H1 (cell line): Measurements from ENCODE around the gene PPP1R3F. TPM values are rescaled to one million over a fixed set of nuclear protein-coding genes. Genes with fewer than 3 reads are reported as not detected.

Experiments
- CTCF ChIA-PET: fragments of 300-600 bp; sonication (Branson Sonifier 250); formaldehyde crosslinking; loops from one replicate; lab custom pipeline; 2021; ENCODE audit not compliant: partially characterized antibody; lab: Charles Lee
- POLR2A ChIA-PET: fragments of 300-600 bp; sonication (Branson Sonifier 250); formaldehyde crosslinking; loops from one replicate; lab custom pipeline; 2021; ENCODE audit warnings: inconsistent platforms; ENCODE audit not compliant: partially characterized antibody; lab: Charles Lee
- DNase-seq, 2 experiments: peaks; one replicate each; pipeline versions ENCODE4 v3.0.0 to v3.0.0-alpha.2; 2010 to 2022; ENCODE audit warnings: low spot score in 2 of 2, low read depth in 1 of 2, mixed read lengths in 1 of 2
- FAIRE-seq: peaks from 2 replicates; lab custom pipeline; 2011; peaks lifted over from hg19 to GRCh38; lab: Jason Lieb, UNC
- H2AFZ ChIP-seq: 2 replicates; pipeline ENCODE4 v1.8.1; 2012; ENCODE audit warnings: low read length, inconsistent platforms
- H2AK5ac ChIP-seq: 2 replicates; pipeline ENCODE4 v1.6.1; 2013; ENCODE audit warnings: low read depth, low read length
- H2BK120ac ChIP-seq: replicated peaks from 2 replicates; pipeline ENCODE3; 2013; ENCODE audit warnings: low read depth, low read length, inconsistent platforms
- H2BK12ac ChIP-seq: 2 replicates; pipeline ENCODE4 v1.6.1; 2013; ENCODE audit warnings: low read depth, low read length
- H2BK15ac ChIP-seq: 2 replicates; pipeline ENCODE4 v1.6.1; 2013; ENCODE audit warnings: low read length
- H2BK20ac ChIP-seq: 2 replicates; pipeline ENCODE4 v1.6.1; 2013; ENCODE audit warnings: low read length
- H2BK5ac ChIP-seq: 2 replicates; pipeline ENCODE4 v1.6.1; 2013; ENCODE audit warnings: low read depth, low read length
- H3K14ac ChIP-seq: 2 replicates; pipeline ENCODE4 v1.6.1; 2013; ENCODE audit warnings: inconsistent platforms; ENCODE audit not compliant: insufficient read length
- H3K18ac ChIP-seq: 2 replicates; pipeline ENCODE4 v1.6.1; 2013; ENCODE audit warnings: low read length; ENCODE audit errors: extremely low read depth
- H3K23ac ChIP-seq: 2 replicates; pipeline ENCODE4 v1.6.1; 2013; ENCODE audit warnings: inconsistent platforms; ENCODE audit not compliant: insufficient read length
- H3K23me2 ChIP-seq: 2 replicates; pipeline ENCODE4 v1.6.1; 2013; ENCODE audit warnings: low read depth, low read length
- H3K27ac ChIP-seq: 2 replicates; pipeline ENCODE4 v1.6.1; 2011; ENCODE audit warnings: low read depth, low read length, inconsistent platforms
- H3K27me3 ChIP-seq, 4 experiments: replicated peaks in 1 of 4; 1 replicate in 1 of 4; 2 replicates in 3 of 4; pipeline versions ENCODE4 v1.6.1 to v1.8.1; 2011 to 2013; ENCODE audit warnings: low read length in 3 of 4, mild to moderate bottlenecking in 3 of 4, inconsistent platforms in 2 of 4, mixed read lengths in 2 of 4, moderate library complexity in 1 of 4; ENCODE audit not compliant: control insufficient read depth in 3 of 4, insufficient read depth in 3 of 4; ENCODE audit errors: extremely low read depth in 1 of 4
- H3K36me3 ChIP-seq, 4 experiments: 2 replicates each; pipeline versions ENCODE4 v1.6.1 to v1.8.1; 2011 to 2013; ENCODE audit warnings: mild to moderate bottlenecking in 4 of 4, low read length in 3 of 4, moderate library complexity in 2 of 4, control low read depth in 1 of 4, inconsistent platforms in 1 of 4; ENCODE audit not compliant: insufficient read depth in 4 of 4, control insufficient read depth in 2 of 4
- H3K4ac ChIP-seq: replicated peaks from 2 replicates; pipeline ENCODE3; 2013; ENCODE audit warnings: low read length, low read depth, mixed read lengths, inconsistent platforms; ENCODE audit not compliant: insufficient read length
- H3K4me1 ChIP-seq, 4 experiments: replicated peaks in 1 of 4; 1 replicate in 1 of 4; 2 replicates in 3 of 4; pipeline versions ENCODE4 v1.6.1 to v1.8.1; 2011 to 2013; ENCODE audit warnings: low read length in 3 of 4, inconsistent platforms in 2 of 4, mixed read lengths in 1 of 4; ENCODE audit not compliant: insufficient read depth in 4 of 4, control insufficient read depth in 3 of 4
- H3K4me2 ChIP-seq, 2 experiments: 2 replicates each; pipeline versions ENCODE4 v1.6.1 to v1.8.1; 2011 to 2013; ENCODE audit warnings: low read depth in 2 of 2, low read length in 2 of 2, control low read depth in 1 of 2, inconsistent platforms in 1 of 2, mild to moderate bottlenecking in 1 of 2; ENCODE audit not compliant: insufficient read depth in 1 of 2
- H3K4me3 ChIP-seq, 4 experiments: fragments of 200-600, 300-600 bp in 1 of 4; sonication (generic), shearing (Covaris generic), sonication (Bioruptor Twin) in 1 of 4; 2 replicates each; pipeline versions ENCODE4 v1.5.1 to v1.8.1; 2011 to 2016; ENCODE audit warnings: low read length in 4 of 4, low read depth in 3 of 4, control low read depth in 2 of 4, inconsistent platforms in 2 of 4, mild to moderate bottlenecking in 2 of 4, mixed read lengths in 1 of 4, moderate library complexity in 1 of 4; ENCODE audit not compliant: insufficient read depth in 2 of 4; ENCODE audit errors: extremely low read depth in 1 of 4
- H3K56ac ChIP-seq: replicated peaks from 2 replicates; pipeline ENCODE3; 2013; ENCODE audit warnings: low read depth, mild to moderate bottlenecking, mixed read lengths, low read length, inconsistent platforms; ENCODE audit not compliant: insufficient read length
- H3K79me1 ChIP-seq: 2 replicates; pipeline ENCODE4 v1.6.1; 2013; ENCODE audit warnings: low read depth, low read length, control low read depth
- H3K79me2 ChIP-seq, 2 experiments: 2 replicates each; pipeline versions ENCODE4 v1.6.1 to v1.8.1; 2012 to 2013; ENCODE audit warnings: low read length in 2 of 2, mild to moderate bottlenecking in 2 of 2, inconsistent platforms in 1 of 2; ENCODE audit not compliant: insufficient read depth in 2 of 2, control insufficient read depth in 1 of 2
- H3K9ac ChIP-seq, 4 experiments: replicated peaks in 1 of 4; 1 replicate in 1 of 4; 2 replicates in 3 of 4; pipeline versions ENCODE4 v1.6.1 to v1.8.1; 2011 to 2013; ENCODE audit warnings: low read depth in 3 of 4, low read length in 3 of 4, control low read depth in 2 of 4, mild to moderate bottlenecking in 2 of 4, moderate library complexity in 2 of 4, inconsistent platforms in 1 of 4; ENCODE audit errors: extremely low read depth in 1 of 4
- H3K9me3 ChIP-seq, 2 experiments: 2 replicates each; pipeline versions ENCODE4 v1.6.1 to v1.8.1; 2012 to 2013; ENCODE audit warnings: mild to moderate bottlenecking in 2 of 2, moderate library complexity in 2 of 2, control low read depth in 1 of 2, inconsistent platforms in 1 of 2, low read depth in 1 of 2, low read length in 1 of 2, mixed read lengths in 1 of 2; ENCODE audit not compliant: insufficient read depth in 2 of 2
- H4K20me1 ChIP-seq, 2 experiments: replicated peaks in 1 of 2; 2 replicates each; pipeline versions ENCODE3 to v1.8.1; 2011 to 2013; ENCODE audit warnings: inconsistent platforms in 2 of 2, low read length in 2 of 2, mild to moderate bottlenecking in 1 of 2; ENCODE audit not compliant: insufficient read depth in 2 of 2, control insufficient read depth in 1 of 2
- H4K5ac ChIP-seq: 2 replicates; pipeline ENCODE4 v1.6.1; 2013; ENCODE audit warnings: low read length, low read depth, mixed read lengths, inconsistent platforms; ENCODE audit not compliant: insufficient read length
- H4K8ac ChIP-seq: 2 replicates; pipeline ENCODE4 v1.8.0; 2013; ENCODE audit warnings: mild to moderate bottlenecking, moderate library complexity, low read length, inconsistent platforms; ENCODE audit not compliant: insufficient read depth; ENCODE audit errors: extremely low read depth
- H4K91ac ChIP-seq: replicated peaks from 2 replicates; pipeline ENCODE3; 2013; ENCODE audit warnings: low read length, mixed read lengths, inconsistent platforms; ENCODE audit not compliant: insufficient read length
- BCL11A ChIP-seq, 2 experiments: IDR thresholded peaks; one replicate each; pipeline ENCODE4 v1.6.1; 2011; ENCODE audit warnings: low read depth in 2 of 2, low read length in 2 of 2, mild to moderate bottlenecking in 2 of 2
- EZH2 ChIP-seq: fragments of 200-600 bp; sonication (generic); IDR thresholded peaks from 2 replicates; pipeline ENCODE4 v1.7.1; 2012; ENCODE audit warnings: low read depth, mild to moderate bottlenecking, moderate library complexity, low read length, inconsistent platforms; ENCODE audit not compliant: severe bottlenecking
- KDM1A ChIP-seq: fragments of 200-600, 300-600 bp; sonication (generic); IDR thresholded peaks from 2 replicates; pipeline ENCODE4 v1.7.1; 2016; ENCODE audit warnings: mild to moderate bottlenecking, low read length, borderline replicate concordance
- MAFK ChIP-seq: IDR thresholded peaks from 2 replicates; pipeline ENCODE4 v1.6.1; 2012; ENCODE audit warnings: low read depth, mild to moderate bottlenecking, improper control_type of control experiment, low read length
- PHF8 ChIP-seq: fragments of 200-600 bp; sonication (generic); conservative IDR thresholded peaks from 2 replicates; pipeline ENCODE4 v1.7.1; 2012; ENCODE audit warnings: low read depth, mild to moderate bottlenecking, inconsistent platforms, low read length, moderate library complexity
- SIN3A ChIP-seq, 2 experiments: IDR thresholded peaks in 1 of 2; conservative IDR thresholded peaks in 1 of 2; 2 replicates each; pipeline ENCODE4 v1.6.1; 2011 to 2012; ENCODE audit warnings: low read length in 2 of 2, improper control_type of control experiment in 1 of 2, low read depth in 1 of 2, mild to moderate bottlenecking in 1 of 2
- SP1 ChIP-seq: IDR thresholded peaks from 2 replicates; pipeline ENCODE4 v1.6.1; 2011; ENCODE audit warnings: low read depth, low read length
- WGBS, 2 experiments: shearing (Covaris generic) in 1 of 2; methylation state at CpG; one replicate each; pipeline versions ENCODE4 v1.1.6 to v1.1.7; 2013 to 2015; ENCODE audit warnings: low lambda C conversion rate in 2 of 2, mixed read lengths in 2 of 2, inconsistent platforms in 1 of 2, low coverage in 1 of 2, missing lambda C conversion rate in 1 of 2; ENCODE audit not compliant: insufficient replicate concordance in 2 of 2, insufficient coverage in 1 of 2, insufficient read length in 1 of 2; ENCODE audit errors: extremely low coverage in 1 of 2, missing lambda C conversion rate in 1 of 2; 5-methylcytosine and 5-hydroxymethylcytosine counted together
- polyA plus RNA-seq, 7 experiments: library from polyadenylated mRNA; depleted of rRNA in 3 of 7; stranded (reverse) in 5 of 7; unstranded in 2 of 7; fragments of >200 nt in 5 of 7; fragments of 200-250 nt in 2 of 7; gene quantifications; 1 replicate in 5 of 7; 2 replicates in 1 of 7; 4 replicates in 1 of 7; pipeline versions ENCODE4 v1.2.1 to v1.2.3, GENCODE V29; 2011 to 2013; ENCODE audit warnings: missing spikeins in 2 of 7, mixed read lengths in 2 of 7
- total RNA-seq: library from RNA; stranded (reverse); fragmentation: NEBNext Ultra II Directional; extraction: Animal tissue kit (Norgen Biotek cat#: 25700); gene quantifications from 2 replicates; pipeline ENCODE4 v1.2.1, GENCODE V29; 2021
- TF ChIP-seq, protein P1 (sequence below): IDR thresholded peaks from 2 replicates; pipeline ENCODE4 v1.6.1; 2012; ENCODE audit warnings: low read length, inconsistent platforms

PPP1R3F gene
- total and polyA plus RNA-seq, 2 of the 8 experiments (the other 6 are each of a cell fraction or from before 2014, with no cell fraction given), result 5.1 to 6.8 TPM

DNA sequence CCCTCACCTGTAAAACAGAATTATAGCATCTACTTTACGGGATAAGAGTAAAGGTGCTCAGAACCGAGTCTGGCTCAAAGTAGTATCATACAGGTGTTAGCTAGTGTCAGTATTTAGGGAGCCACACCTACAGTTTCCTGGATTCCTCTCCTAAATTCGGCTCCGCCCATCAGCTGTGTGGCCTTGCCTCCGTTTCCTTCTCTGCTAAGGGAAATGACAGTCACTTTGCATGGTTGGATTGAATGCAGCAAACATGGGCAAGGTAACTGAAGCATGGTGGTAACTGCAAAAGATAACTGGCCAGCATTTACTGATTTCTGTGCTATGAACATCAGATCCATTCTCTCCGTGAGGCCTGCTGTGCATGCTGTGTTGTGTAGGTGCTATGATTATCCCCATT, 2.8 kb downstream of the PPP1R3F start:
- H3K23me2 ChIP-seq, result no peaks in the 10 kb centered on the region; the same call in 1 of the 2 replicates
- no peak overlapping the region for H3K56ac ChIP-seq
- POLR2A ChIA-PET, result interaction anchor here (1.3 kb wide), 1 partner anchor 9 kb away, joined by 5 read pairs; no protein-coding TSS in a partner anchor
- H4K20me1 ChIP-seq, result peaks cover 0 to 17% of the 10 kb centered on the region in 2 experiments
- H3K9me3 ChIP-seq, result no peaks in the 10 kb centered on the region
- peaks cover 0 to 14% (median 6%) of the 10 kb centered on the region in 4 experiments; a peak in 4 of 7 replicates for H3K4me1 ChIP-seq
- H3K14ac ChIP-seq, result no peak overlapping the region
- no peak overlapping the region for H3K4me3 ChIP-seq
- TF ChIP-seq PHF8 (no peak), EZH2 (no peak), SIN3A (conservative IDR thresholded peaks at IDR 0.05 in 1 of 2, IDR thresholded peaks at IDR 0.05 in 1 of 2; ENCODE audit: low read depth in 1 of 2, low read length in 2 of 2) (no peak), BCL11A (IDR thresholded peaks at IDR 0.05; ENCODE audit: low read depth in 2 of 2, low read length in 2 of 2) (no peak), MAFK (no peak), KDM1A (no peak), SP1 (no peak)
- TF ChIP-seq, protein P1, sequence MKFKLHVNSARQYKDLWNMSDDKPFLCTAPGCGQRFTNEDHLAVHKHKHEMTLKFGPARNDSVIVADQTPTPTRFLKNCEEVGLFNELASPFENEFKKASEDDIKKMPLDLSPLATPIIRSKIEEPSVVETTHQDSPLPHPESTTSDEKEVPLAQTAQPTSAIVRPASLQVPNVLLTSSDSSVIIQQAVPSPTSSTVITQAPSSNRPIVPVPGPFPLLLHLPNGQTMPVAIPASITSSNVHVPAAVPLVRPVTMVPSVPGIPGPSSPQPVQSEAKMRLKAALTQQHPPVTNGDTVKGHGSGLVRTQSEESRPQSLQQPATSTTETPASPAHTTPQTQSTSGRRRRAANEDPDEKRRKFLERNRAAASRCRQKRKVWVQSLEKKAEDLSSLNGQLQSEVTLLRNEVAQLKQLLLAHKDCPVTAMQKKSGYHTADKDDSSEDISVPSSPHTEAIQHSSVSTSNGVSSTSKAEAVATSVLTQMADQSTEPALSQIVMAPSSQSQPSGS, result no peak
- TF ChIP-seq, all 59 proteins: peak for 0
- Histone ChIP-seq H2BK12ac (no peak overlapping the region), H2BK15ac (no peak overlapping the region), H3K9ac (no peak overlapping the region), H3K79me1 (peaks cover 2% of the 10 kb centered on the region; the same call in 1 of the 2 replicates), H3K36me3 (no peaks in the 10 kb centered on the region), H3K23ac (no peak overlapping the region), H3K79me2 (peaks cover 12 to 38% of the 10 kb centered on the region in 2 experiments; a peak in 3 of 4 replicates), H2AFZ (no peak overlapping the region), H2BK120ac (no peak overlapping the region), H4K5ac (no peak overlapping the region), H3K27me3 (no peaks in the 10 kb centered on the region), H3K18ac (no peak overlapping the region), H4K8ac (no peak overlapping the region), H3K4ac (no peak overlapping the region), H2BK20ac (no peak overlapping the region), H4K91ac (no peak overlapping the region), H2AK5ac (no peak overlapping the region), H3K4me2 (no peak overlapping the region), H2BK5ac (no peak overlapping the region), H3K27ac (no peak overlapping the region)
- FAIRE-seq (no peak), DNase-seq (no peak)
- 93% methylated on average over 6 of the region's 6 CpGs; no CpG with 5 or more reads in 1 of the 2 experiments for WGBS, 2 experiments
- CTCF ChIA-PET, result no interaction called here
